ENCODE data around the gene RBM25. TPM values are rescaled to one million over a fixed set of nuclear protein-coding genes. Genes with fewer than 3 reads are reported as not detected.
"Not testable (repeated sequence)": the region's sequence is repeated elsewhere in the genome, so short reads cannot be mapped to it uniquely, and the experiment has no call there.

RBM25 gene
- 30.0 and 31.8 TPM in 2 replicates for total RNA-seq (2014; rRNA removed; shearing (Covaris generic))

- H3K4me3 ChIP-seq = peak within 1 kb of the TSS; percentile 65
- DNase-seq (ENCODE audit: low read depth in 1 of 2, low spot score in 2 of 2) = peak; percentile 96 to 97
- H3K9me3 ChIP-seq (replicated peaks) = no peaks in the 10 kb centered on the region
- peaks cover 14% of the 10 kb centered on the region for H3K4me1 ChIP-seq (replicated peaks)
- no peaks in the 10 kb centered on the region for H3K27me3 ChIP-seq (replicated peaks)
- H3K27ac ChIP-seq = peak within 1 kb of the TSS; percentile 82
- peaks cover 36% of the 10 kb centered on the region for H3K36me3 ChIP-seq
Measured at GRCh38 chr14:73058224-73058921, at the start of gene RBM25. Gene RBM25, plus strand, starts transcription at chr14:73058534. Its CDS starts 13,108 bp downstream, at chr14:73071642.

DNA sequence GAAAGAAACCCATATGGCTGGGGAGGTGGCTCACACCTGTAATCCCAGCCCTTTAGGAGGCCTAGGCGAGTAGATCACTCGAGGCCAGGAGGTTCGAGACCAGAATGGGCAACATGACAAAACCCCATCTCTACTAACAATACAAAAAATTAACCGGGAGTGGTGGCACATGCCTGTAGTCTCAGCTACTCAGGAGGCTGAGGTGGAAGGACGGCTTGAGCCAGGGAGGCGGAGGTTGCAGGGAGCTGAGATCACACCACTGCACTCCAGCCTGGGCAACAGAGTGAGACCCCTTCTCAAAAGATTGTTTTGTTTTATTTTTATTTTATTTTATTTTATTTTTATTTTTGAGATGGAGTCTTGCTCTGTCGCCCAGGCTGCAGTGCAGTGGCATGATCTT, 47.1 kb upstream of the RBM25 start:
- H3K27me3 ChIP-seq (replicated peaks); H3K27ac ChIP-seq; H3K9me3 ChIP-seq (replicated peaks); DNase-seq (ENCODE audit: low read depth in 1 of 2, low spot score in 2 of 2); H3K4me3 ChIP-seq; H3K4me1 ChIP-seq (replicated peaks): not testable (repeated sequence)
- H3K36me3 ChIP-seq = peaks cover 18% of the 10 kb centered on the region; the same call in 1 of the 2 replicates

DNA sequence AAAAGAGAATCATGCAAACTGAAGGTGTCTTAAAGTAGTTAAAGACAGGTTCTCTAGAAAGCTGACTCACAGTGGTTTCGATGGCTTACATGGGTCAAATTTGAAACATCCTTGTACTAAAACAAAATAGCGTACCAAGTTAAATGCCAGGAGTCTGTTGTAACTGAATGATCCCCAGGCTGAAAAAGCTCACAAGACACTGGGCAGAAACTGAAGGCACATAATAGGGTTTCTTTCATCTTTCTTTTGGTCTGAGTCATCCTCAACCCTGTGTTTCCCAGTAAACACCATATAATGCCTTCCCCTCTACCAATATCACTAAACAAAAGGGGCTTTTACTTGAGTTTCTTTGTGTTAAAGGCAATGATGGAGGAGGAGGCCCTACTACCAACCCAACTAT, 44.2 kb upstream of the RBM25 start:
- no peaks in the 10 kb centered on the region for H3K9me3 ChIP-seq (replicated peaks)
- H3K27ac ChIP-seq = no peak overlapping the region
- peaks cover 19% of the 10 kb centered on the region; the same call in 1 of the 2 replicates for H3K36me3 ChIP-seq
- H3K4me1 ChIP-seq (replicated peaks) = no peaks in the 10 kb centered on the region; the same call in 1 of the 2 replicates
- DNase-seq (ENCODE audit: low read depth in 1 of 2, low spot score in 2 of 2) = no peak
- H3K27me3 ChIP-seq (replicated peaks) = no peaks in the 10 kb centered on the region
- no peak overlapping the region for H3K4me3 ChIP-seq

GRCh38 chr14:73015552-73015951, 42.8 kb upstream of the RBM25 start:
- DNase-seq (ENCODE audit: low read depth in 1 of 2, low spot score in 2 of 2); H3K27ac ChIP-seq; H3K27me3 ChIP-seq (replicated peaks); H3K4me1 ChIP-seq (replicated peaks); H3K9me3 ChIP-seq (replicated peaks); H3K4me3 ChIP-seq: not testable (repeated sequence)
- H3K36me3 ChIP-seq = peaks cover 24% of the 10 kb centered on the region; the same call in 1 of the 2 replicates

DNA sequence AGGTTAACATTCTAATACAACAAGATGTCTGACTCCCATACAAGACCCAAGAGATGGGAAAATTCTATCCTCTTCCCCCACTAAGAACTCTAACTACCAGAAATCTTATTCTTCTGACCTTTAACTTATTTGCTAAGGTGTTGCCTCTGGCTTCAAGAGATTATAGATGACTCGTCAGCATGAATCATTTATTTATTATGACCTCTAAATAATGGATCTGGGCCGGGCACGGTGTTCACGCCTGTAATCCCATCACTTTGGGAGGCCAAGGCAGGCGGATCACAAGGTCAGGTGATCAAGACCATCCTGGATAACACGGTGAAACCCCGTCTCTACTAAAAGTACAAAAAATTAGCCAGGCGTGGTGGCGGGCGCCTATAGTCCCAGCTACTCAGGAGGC, 42.3 kb upstream of the RBM25 start:
- not testable (repeated sequence) for DNase-seq (ENCODE audit: low read depth in 1 of 2, low spot score in 2 of 2); H3K9me3 ChIP-seq (replicated peaks); H3K4me1 ChIP-seq (replicated peaks); H3K4me3 ChIP-seq; H3K27me3 ChIP-seq (replicated peaks); H3K27ac ChIP-seq
- H3K36me3 ChIP-seq = peaks cover 28% of the 10 kb centered on the region; the same call in 1 of the 2 replicates

DNA sequence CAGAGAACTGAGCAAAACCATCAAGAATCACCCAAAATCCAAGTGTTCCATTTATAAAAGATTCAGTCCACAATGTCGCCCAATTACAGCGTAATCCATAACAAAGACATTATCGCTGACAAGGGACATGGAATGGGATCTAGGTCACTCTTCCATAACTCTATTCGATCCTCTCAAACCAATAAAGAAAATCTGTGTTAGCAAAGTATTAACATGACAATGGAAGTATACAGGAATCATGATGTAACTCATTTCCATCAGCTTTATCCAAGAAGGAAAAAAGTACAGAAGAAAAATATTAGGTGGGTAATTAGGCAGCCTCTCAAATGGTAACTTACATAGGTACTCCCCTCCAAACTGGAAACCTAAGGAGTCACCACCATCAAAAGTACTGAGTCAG, 36.3 kb upstream of the RBM25 start:
- peaks cover 38% of the 10 kb centered on the region for H3K36me3 ChIP-seq
- H3K27ac ChIP-seq = no peak overlapping the region
- H3K4me1 ChIP-seq (replicated peaks) = 0 out of 2 replicates have a peak, but pooled peaks cover 5% of the 10 kb centered on the region
- DNase-seq (ENCODE audit: low read depth in 1 of 2, low spot score in 2 of 2) = no peak
- no peak overlapping the region for H3K4me3 ChIP-seq
- no peaks in the 10 kb centered on the region for H3K9me3 ChIP-seq (replicated peaks)
- no peaks in the 10 kb centered on the region for H3K27me3 ChIP-seq (replicated peaks)

GRCh38 chr14:73025544-73025943, 32.8 kb upstream of the RBM25 start:
- Histone ChIP-seq H3K4me3 (no peak overlapping the region), H3K27me3 (replicated peaks) (no peaks in the 10 kb centered on the region), H3K9me3 (replicated peaks) (no peaks in the 10 kb centered on the region), H3K36me3 (peaks cover 28% of the 10 kb centered on the region), H3K4me1 (replicated peaks) (0 out of 2 replicates have a peak, but pooled peaks cover 8% of the 10 kb centered on the region), H3K27ac (no peak overlapping the region)
- no peak for DNase-seq (ENCODE audit: low read depth in 1 of 2, low spot score in 2 of 2)

DNA sequence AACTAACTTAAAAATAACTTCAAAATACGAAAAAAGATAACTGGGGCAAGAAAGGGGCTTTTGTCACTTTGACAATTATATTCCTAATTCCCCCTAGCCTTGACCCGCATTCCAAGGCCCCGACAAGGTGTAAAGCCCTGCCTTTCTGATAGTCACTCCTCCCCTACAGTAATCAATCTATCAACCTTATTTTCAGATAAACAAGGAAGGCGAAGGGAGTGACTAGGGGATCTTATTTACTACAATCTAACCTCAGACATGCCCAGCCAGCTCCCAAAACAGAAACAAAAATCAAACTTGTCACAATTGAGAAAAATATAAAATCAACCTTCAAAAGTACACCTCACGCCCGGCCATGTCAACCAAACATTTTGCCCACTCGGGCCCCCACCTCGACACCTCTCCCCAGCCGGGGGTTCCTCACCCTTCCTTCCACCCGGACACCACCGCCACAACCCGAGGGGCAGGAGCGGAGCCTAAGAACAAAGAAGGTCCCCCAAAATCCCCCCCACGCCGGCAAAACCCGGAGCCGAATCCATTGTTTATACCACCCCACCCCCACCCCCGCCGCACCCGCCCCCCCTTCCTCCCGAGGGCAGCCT, 32.0 kb upstream of the RBM25 start:
- Histone ChIP-seq H3K9me3 (replicated peaks) (no peaks in the 10 kb centered on the region), H3K4me3 (peak overlapping the region; percentile 69), H3K36me3 (peaks cover 23% of the 10 kb centered on the region), H3K27ac (peak overlapping the region; percentile 58), H3K27me3 (replicated peaks) (no peaks in the 10 kb centered on the region), H3K4me1 (replicated peaks) (0 out of 2 replicates have a peak, but pooled peaks cover 8% of the 10 kb centered on the region)
- DNase-seq (ENCODE audit: low read depth in 1 of 2, low spot score in 2 of 2) = no peak

DNA sequence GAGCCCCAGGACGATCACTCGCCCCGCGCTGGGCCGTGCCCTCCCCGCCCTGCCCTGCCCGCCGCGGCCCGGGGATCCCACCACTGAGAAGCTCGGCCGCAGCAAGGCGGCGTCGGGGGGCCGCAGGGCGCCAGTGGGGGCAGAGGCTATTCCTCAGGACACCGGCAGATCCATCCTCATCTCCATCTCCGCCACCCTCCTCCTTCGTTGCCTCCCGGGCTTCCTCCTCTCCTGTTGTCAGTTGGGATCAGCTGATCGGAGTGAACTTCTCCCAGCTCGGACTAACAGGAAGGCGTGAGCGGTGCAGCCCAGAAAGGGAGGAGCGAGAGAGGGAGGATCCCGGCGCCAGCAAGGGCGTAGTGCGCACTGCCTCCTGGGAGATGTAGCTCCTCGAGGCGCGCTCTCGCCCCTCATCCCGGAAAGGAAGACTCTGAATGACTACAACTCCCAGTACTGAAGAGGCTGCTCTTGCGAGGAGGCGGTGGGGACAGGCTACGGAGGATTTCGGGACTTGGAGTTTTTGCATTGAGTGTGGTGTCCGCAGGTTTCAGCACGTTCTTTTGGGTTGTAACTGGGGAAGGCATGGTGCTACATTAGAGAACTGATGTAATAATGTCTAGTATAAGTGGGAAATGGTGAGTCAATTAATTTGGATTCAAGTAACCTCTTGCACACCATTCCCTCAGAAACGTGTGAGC, 31.3 kb upstream of the RBM25 start, which contains the start of gene ZFYVE1:
Gene ZFYVE1 (minus strand): TSS at position 262 of the 698 bp plus-strand sequence. CDS start 2,598 bp downstream, outside the sequence.
- H3K27ac ChIP-seq = peak within 1 kb of the TSS; percentile 58
- DNase-seq (ENCODE audit: low read depth in 1 of 2, low spot score in 2 of 2) = peak; percentile 97
- no peaks in the 10 kb centered on the region for H3K27me3 ChIP-seq (replicated peaks)
- no peaks in the 10 kb centered on the region for H3K9me3 ChIP-seq (replicated peaks)
- 0 out of 2 replicates have a peak, but pooled peaks cover 8% of the 10 kb centered on the region for H3K4me1 ChIP-seq (replicated peaks)
- peak within 1 kb of the TSS; percentile 69 for H3K4me3 ChIP-seq
- peaks cover 20% of the 10 kb centered on the region for H3K36me3 ChIP-seq

DNA sequence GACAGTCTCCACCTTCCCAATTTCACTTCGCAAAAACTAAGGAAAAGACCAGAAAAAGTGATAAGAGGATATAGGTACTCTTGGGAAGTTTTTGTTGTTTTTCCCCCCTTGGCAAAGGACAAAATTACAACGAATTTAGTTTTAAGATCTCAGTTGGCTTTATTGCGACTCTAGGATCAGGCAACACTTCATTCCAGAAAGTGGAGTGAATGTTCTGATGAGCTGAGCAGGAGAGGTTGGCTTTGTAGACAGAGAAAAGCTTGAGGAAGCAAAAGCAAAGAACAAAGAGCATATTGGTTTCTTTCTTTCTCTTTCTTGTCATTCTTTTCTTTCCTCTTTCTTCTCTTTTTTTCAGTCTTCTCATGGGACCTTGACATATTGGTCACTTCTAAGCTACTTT, 30.8 kb upstream of the RBM25 start:
- no peaks in the 10 kb centered on the region for H3K9me3 ChIP-seq (replicated peaks)
- H3K4me3 ChIP-seq = peak overlapping the region; percentile 69
- 0 out of 2 replicates have a peak, but pooled peaks cover 8% of the 10 kb centered on the region for H3K4me1 ChIP-seq (replicated peaks)
- no peaks in the 10 kb centered on the region for H3K27me3 ChIP-seq (replicated peaks)
- DNase-seq (ENCODE audit: low read depth in 1 of 2, low spot score in 2 of 2) = no peak
- no peak overlapping the region for H3K27ac ChIP-seq
- H3K36me3 ChIP-seq = peaks cover 14% of the 10 kb centered on the region

- H3K4me1 ChIP-seq (replicated peaks) = 0 out of 2 replicates have a peak, but pooled peaks cover 8% of the 10 kb centered on the region
- no peaks in the 10 kb centered on the region for H3K27me3 ChIP-seq (replicated peaks)
- H3K36me3 ChIP-seq = peaks cover 11% of the 10 kb centered on the region
- H3K9me3 ChIP-seq (replicated peaks) = no peaks in the 10 kb centered on the region
- H3K27ac ChIP-seq = no peak overlapping the region
- no peak for DNase-seq (ENCODE audit: low read depth in 1 of 2, low spot score in 2 of 2)
- H3K4me3 ChIP-seq = no peak overlapping the region
Measured at GRCh38 chr14:73027984-73028383, 30.4 kb upstream of the RBM25 start.

DNA sequence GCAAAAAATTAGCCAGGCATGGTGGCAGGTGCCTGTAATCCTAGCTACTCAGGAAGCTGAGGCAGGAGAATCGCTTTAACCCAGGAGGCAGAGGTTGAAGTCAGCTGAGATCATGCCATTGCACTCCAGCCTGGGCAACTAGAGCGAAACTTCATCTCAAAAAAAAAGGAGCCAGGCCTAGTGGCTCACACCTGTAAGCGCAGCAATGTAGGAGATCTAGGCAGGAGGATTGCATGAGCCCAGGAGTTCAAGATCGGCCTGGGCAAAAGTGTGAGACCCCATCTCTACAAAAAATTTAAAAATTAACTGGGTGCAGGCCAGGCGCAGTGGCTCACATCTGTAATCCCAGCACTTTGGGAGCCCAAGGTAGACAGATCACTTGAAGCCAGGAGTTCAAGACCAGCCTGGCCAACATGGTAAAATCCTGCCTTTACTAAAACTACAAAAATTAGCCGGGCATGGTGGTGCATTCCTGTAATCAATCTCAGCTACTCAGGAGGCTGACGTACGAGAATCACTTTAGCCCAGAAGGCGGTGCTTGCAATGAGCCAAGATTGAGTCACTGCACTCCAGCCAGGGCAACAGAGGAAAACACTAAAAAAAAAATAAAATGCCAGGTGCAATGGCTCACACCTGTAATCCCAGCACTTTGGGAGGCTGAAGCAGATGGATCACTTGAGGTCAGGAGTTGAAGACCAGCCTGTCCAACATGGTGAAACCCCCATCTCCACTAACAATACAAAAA, 21.5 kb upstream of the RBM25 start:
- not testable (repeated sequence) for H3K4me3 ChIP-seq; H3K9me3 ChIP-seq (replicated peaks); H3K4me1 ChIP-seq (replicated peaks); DNase-seq (ENCODE audit: low read depth in 1 of 2, low spot score in 2 of 2); H3K27ac ChIP-seq; H3K27me3 ChIP-seq (replicated peaks); H3K36me3 ChIP-seq

GRCh38 chr14:73047808-73048207, 10.5 kb upstream of the RBM25 start:
- H3K9me3 ChIP-seq (replicated peaks) = no peaks in the 10 kb centered on the region
- H3K27ac ChIP-seq = no peak overlapping the region
- no peak overlapping the region for H3K4me3 ChIP-seq
- no peaks in the 10 kb centered on the region for H3K27me3 ChIP-seq (replicated peaks)
- H3K4me1 ChIP-seq (replicated peaks) = no peaks in the 10 kb centered on the region
- H3K36me3 ChIP-seq = no peaks in the 10 kb centered on the region
- no peak for DNase-seq (ENCODE audit: low read depth in 1 of 2, low spot score in 2 of 2)
